ENCODE results near the gene BCAR3.

- TF ChIP-seq, protein P1, sequence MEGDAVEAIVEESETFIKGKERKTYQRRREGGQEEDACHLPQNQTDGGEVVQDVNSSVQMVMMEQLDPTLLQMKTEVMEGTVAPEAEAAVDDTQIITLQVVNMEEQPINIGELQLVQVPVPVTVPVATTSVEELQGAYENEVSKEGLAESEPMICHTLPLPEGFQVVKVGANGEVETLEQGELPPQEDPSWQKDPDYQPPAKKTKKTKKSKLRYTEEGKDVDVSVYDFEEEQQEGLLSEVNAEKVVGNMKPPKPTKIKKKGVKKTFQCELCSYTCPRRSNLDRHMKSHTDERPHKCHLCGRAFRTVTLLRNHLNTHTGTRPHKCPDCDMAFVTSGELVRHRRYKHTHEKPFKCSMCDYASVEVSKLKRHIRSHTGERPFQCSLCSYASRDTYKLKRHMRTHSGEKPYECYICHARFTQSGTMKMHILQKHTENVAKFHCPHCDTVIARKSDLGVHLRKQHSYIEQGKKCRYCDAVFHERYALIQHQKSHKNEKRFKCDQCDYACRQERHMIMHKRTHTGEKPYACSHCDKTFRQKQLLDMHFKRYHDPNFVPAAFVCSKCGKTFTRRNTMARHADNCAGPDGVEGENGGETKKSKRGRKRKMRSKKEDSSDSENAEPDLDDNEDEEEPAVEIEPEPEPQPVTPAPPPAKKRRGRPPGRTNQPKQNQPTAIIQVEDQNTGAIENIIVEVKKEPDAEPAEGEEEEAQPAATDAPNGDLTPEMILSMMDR (IDR thresholded peaks at IDR 0.05), result no peak
- no peak for TF ChIP-seq ZFX (IDR thresholded peaks at IDR 0.05; ENCODE audit: borderline replicate concordance)
Observed at GRCh38 chr1:93595743-93596142, 85.9 kb downstream of the BCAR3 start.

All from 22Rv1 (cell line).